GM19372 (cell line): ENCODE results near the gene MT1G.
"Not testable (repeated sequence)": the region's sequence is repeated elsewhere in the genome, so short reads cannot be mapped to it uniquely, and the experiment has no call there.

Experiments
- ATAC-seq: cut with Tn5 transposase; IDR thresholded peaks from one replicate; pipeline ENCODE4 v1.9.1; 2021; ENCODE audit warnings: mild to moderate bottlenecking, low read depth, moderate library complexity; ENCODE audit not compliant: unreplicated experiment

Gene MT1G

DNA sequence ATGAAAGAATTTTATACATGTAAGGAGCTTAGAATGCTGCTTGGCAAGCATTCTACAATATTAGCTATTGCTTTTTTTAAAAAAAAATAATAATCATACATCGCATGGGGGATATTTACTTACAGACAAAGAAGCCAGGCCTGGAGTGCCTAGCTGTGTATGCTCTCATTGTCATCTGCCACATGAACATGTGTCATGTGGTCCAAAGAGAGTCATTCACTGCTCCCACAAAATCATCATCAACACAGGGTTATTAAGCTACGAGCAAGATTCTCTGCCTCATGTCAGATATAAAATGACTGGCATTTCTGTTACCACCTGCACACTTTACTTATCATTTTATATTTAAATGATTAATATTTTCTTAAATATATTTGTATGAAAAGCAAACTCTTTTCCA lies 44.2 kb downstream of the MT1G start:
- ATAC-seq = no peak

- ATAC-seq = not testable (repeated sequence)
Measured at GRCh38 chr16:56623184-56623583, 44.7 kb downstream of the MT1G start.

DNA sequence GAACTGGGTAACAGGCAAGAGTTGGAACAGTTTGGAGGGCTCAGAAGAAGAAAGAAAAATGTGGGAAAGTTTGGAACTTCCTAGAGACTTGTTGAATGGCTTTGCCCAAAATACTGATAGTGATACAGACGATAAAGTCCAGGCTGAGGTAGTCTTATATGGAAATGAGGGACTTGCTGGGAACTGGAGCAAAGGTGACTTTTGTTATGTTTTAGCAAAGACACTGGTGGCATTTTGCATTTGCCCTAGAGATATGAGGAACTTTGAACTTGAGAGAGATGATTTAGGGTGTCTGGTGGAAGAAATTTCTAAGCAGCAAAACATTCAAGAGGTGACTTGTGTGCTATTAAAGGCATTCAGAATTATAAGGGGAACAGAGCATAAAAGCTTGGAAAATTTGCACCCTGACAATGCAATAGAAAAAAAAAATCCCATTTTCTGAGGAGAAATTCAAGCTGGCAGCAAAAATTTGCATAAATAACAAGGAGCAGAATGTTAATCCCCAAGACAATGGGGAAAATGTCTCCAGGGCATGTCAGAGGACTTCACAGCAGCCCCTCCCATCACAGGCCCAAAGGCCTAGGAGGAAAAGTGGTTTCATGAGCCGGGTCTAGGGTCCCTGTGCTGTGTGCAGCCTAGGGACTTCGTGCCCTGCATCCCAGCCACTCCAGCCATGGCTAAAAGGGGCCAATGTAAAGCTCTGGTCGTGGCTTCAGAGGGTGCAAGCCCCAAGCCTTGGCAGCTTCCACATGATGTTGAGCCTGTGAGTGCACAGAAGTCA lies 46.0 kb downstream of the MT1G start:
- not testable (repeated sequence) for ATAC-seq

- no peak for ATAC-seq
Measured at GRCh38 chr16:56620339-56620897, 47.4 kb downstream of the MT1G start.

GRCh38 chr16:56618138-56618537 lies 49.7 kb downstream of the MT1G start:
- no peak for ATAC-seq

DNA sequence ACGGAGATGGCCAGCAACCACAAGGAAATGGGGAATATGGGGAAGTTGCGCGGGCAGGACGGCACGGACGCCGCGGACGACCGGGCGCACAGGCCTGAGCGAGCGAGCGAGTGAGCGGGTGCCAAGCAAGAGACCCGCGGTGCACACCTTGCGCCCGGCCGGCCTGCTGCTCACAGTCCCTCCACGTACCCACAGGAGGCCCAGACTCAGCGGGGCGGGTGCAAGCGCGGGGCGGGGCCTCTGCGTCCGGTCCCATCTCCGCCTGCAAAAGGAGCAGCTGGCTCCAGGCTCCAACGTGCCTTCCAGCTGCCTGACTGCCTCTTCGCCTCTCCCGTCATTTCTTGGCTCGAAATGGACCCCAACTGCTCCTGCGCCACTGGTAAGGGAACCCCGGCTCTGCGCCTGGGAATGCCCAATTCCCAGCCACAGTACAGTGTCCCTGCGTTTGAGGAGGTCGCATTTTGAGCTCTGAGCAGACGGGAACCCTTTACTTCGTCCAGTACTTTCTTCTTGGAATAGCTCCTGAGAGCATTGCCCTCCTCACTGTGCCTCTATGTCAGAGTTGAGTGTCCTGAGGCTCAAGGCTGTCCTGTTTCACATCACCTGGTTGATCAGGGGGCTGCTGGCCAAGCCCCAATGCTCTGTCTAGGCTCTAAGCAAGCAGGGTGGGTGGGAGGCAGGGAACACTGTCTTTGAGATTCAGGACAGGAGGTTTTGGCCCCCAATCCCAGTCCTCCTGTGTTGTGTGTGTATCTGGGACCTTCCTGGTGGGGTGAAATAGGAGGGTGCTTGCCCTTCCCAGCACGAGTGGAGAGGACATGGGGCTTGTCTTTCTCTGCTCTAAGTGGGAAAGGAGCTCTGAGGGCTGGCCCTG lies 50.4 kb downstream of the MT1G start:
- ATAC-seq = no peak
